ENCODE results near the gene XAF1.
"Not testable (repeated sequence)": the region's sequence is repeated elsewhere in the genome, so short reads cannot be mapped to it uniquely, and the experiment has no call there.

XAF1 gene

GRCh38 chr17:6811510-6811909 is 55.7 kb downstream of the XAF1 start:
- DNase-seq (ENCODE audit: low spot score) = no peak
- no peak for TF ChIP-seq CTCF (IDR thresholded peaks at IDR 0.05; ENCODE audit: extremely low read depth, missing control alignments)

DNA sequence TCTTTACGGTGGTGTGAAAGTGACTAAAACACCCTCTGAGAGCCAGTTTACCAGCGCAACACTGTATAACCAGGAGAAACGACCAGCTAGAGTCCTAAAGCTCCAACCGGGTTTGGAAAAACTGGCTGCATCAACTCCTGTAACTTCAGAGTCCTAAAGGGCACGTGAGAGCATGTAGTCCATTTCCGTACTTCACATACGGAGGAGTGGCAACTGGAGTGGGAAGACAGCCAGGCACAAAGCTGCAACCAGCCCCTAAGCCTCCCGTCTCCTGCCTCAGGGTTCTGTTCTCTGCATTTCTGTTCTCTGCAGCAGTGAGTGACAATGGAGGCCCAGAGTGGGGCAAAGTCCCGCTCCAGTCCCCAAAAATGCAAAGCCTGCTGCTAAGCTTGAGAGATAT is 56.4 kb downstream of the XAF1 start:
- no peak for DNase-seq (ENCODE audit: low spot score)
- no peak for TF ChIP-seq CTCF (IDR thresholded peaks at IDR 0.05; ENCODE audit: extremely low read depth, missing control alignments)

DNA sequence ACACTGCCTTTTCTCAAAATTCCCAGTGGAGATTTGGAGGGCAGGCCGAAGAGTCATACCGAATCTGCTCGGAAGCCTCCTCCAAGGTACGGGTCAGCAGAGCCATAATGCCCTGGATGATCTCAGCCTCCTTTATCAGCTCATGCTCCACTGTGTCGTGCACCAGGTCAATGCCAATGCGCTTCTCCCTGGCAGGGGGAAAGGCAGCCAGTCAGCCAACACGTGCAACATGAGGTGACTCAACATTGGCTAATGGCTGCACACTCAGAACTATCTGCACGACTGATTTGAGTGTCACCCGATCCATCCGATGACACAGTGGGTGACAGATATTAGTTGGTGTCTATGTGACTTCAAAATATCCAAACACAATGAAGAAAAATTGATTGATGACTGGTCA is 59.9 kb downstream of the XAF1 start:
- DNase-seq (ENCODE audit: low spot score) = no peak
- TF ChIP-seq CTCF (IDR thresholded peaks at IDR 0.05; ENCODE audit: extremely low read depth, missing control alignments) = no peak

- not testable (repeated sequence) for DNase-seq (ENCODE audit: low spot score)
Observed at GRCh38 chr17:6816368-6816767, 60.5 kb downstream of the XAF1 start.

DNA sequence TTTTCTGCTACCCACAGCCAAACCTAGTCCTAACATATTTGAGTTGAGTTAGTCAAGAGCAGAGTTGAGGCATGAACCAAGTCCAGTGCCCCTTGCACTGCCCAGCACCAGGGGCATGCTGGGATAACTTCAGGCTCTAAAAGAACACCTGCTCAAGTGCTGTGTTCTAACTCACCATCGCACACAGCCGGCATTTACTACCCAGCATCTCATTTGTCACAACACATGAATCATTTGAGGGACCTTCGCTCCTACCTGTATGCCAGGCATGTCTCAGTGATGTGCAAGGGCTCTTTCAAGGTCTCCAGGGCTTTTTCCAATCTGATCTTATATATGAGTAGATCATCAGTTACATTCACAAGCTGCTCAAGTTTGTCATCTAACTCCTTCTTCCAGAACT is 63.1 kb downstream of the XAF1 start:
- no peak for DNase-seq (ENCODE audit: low spot score)
- TF ChIP-seq CTCF (IDR thresholded peaks at IDR 0.05; ENCODE audit: extremely low read depth, missing control alignments) = no peak

DNA sequence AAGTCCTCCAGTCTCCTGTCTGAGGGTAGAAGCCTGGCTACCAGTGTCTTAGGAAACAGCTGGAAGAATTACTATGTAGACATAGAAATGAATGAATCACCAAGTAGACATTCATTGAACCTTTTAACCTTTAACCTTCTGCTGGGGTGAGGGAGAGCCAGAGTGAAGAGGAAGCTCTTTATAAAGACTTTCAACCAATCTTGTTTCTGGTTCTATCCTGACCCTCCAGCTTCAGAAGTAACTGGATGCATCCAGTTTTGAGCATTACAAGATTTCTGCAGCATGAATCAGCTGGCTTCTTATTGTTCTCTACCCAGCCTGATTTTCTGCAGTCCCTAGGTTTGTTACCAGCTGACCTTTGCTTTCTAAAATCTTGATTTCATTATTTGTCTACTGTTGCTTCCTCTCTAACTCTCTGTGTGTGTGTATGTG is 67.2 kb downstream of the XAF1 start:
- TF ChIP-seq CTCF (IDR thresholded peaks at IDR 0.05; ENCODE audit: extremely low read depth, missing control alignments) = no peak
- DNase-seq (ENCODE audit: low spot score) = no peak

Measured in GM20000 (cell line).